IMR-90 (cell line): ENCODE measurements around the gene PRR22. TPM values are rescaled to one million over a fixed set of nuclear protein-coding genes. Genes with fewer than 3 reads are reported as not detected.

Experiments used
- ATAC-seq: fragments of 200-7000 bp; cut with Tn5 transposase; 2 replicates; pipeline ENCODE4 v1.9.1; 2020; ENCODE audit warnings: low read depth, mild to moderate bottlenecking, moderate library complexity
- BruUV-seq: library from RNA; stranded (reverse); fragments of 400-500 nt; replicated peaks from 2 replicates; lab custom pipeline; 2021; lab: Mats Ljungman, UMichigan
- CTCF ChIA-PET: fragments of 300-600 bp; formaldehyde crosslinking; extraction: SDS; loops from one replicate; lab custom pipeline; 2021; ENCODE audit warnings: antibody characterized with exemption; lab: Yijun Ruan, JAX
- POLR2A ChIA-PET: fragments of 300-600 bp; sonication (Branson Sonifier 250); formaldehyde crosslinking; loops from one replicate; lab custom pipeline; 2022; ENCODE audit warnings: antibody characterized with exemption; ENCODE audit not compliant: unreplicated experiment; lab: Charles Lee
- DNase-seq: peaks from one replicate; pipeline ENCODE4 v3.0.0; 2013
- H2AFZ ChIP-seq: replicated peaks from 2 replicates; pipeline ENCODE3; 2013; ENCODE audit warnings: low read length, mild to moderate bottlenecking; ENCODE audit not compliant: poor library complexity
- H2AK5ac ChIP-seq: 2 replicates; pipeline ENCODE4 v1.6.1; 2013; ENCODE audit warnings: low read depth, low read length, inconsistent platforms
- H2AK9ac ChIP-seq: replicated peaks from 2 replicates; pipeline ENCODE3; 2013; ENCODE audit warnings: mild to moderate bottlenecking, low read depth, low read length, moderate library complexity; ENCODE audit not compliant: poor library complexity
- H2BK120ac ChIP-seq: 2 replicates; pipeline ENCODE4 v1.6.1; 2013; ENCODE audit warnings: low read depth, low read length, inconsistent platforms
- H2BK15ac ChIP-seq: 3 replicates; pipeline ENCODE4 v1.6.1; 2013; ENCODE audit warnings: low read depth, low read length, inconsistent platforms
- H2BK20ac ChIP-seq: 2 replicates; pipeline ENCODE4 v1.6.1; 2013; ENCODE audit warnings: low read depth, mild to moderate bottlenecking, inconsistent platforms, low read length, moderate library complexity
- H2BK5ac ChIP-seq: 2 replicates; pipeline ENCODE4 v1.6.1; 2013; ENCODE audit warnings: mild to moderate bottlenecking, low read depth, low read length, inconsistent platforms; ENCODE audit not compliant: poor library complexity, severe bottlenecking
- H3K14ac ChIP-seq: replicated peaks from 2 replicates; pipeline ENCODE4 v1.6.1; 2013; ENCODE audit warnings: low read depth, low read length, inconsistent platforms
- H3K18ac ChIP-seq: 2 replicates; pipeline ENCODE4 v1.6.1; 2013; ENCODE audit warnings: low read depth, low read length, control low read depth
- H3K23ac ChIP-seq: 2 replicates; pipeline ENCODE4 v1.6.1; 2013; ENCODE audit warnings: low read depth, low read length, inconsistent platforms
- H3K27ac ChIP-seq: 2 replicates; pipeline ENCODE4 v1.5.1; 2013; ENCODE audit warnings: mild to moderate bottlenecking, control low read depth, low read length; ENCODE audit not compliant: insufficient read depth
- H3K27me3 ChIP-seq: 2 replicates; pipeline ENCODE4 v1.6.1; 2013; ENCODE audit warnings: low read length; ENCODE audit not compliant: control insufficient read depth, insufficient read depth
- H3K36me3 ChIP-seq: 2 replicates; pipeline ENCODE4 v1.6.1; 2013; ENCODE audit warnings: low read length, mixed read lengths; ENCODE audit not compliant: control insufficient read depth, insufficient read depth
- H3K4ac ChIP-seq: 2 replicates; pipeline ENCODE4 v1.6.1; 2013; ENCODE audit warnings: low read depth, low read length, inconsistent platforms
- H3K4me1 ChIP-seq: 2 replicates; pipeline ENCODE4 v1.6.1; 2013; ENCODE audit warnings: low read length, mixed read lengths; ENCODE audit not compliant: control insufficient read depth, insufficient read depth
- H3K4me2 ChIP-seq: 2 replicates; pipeline ENCODE4 v1.6.1; 2013; ENCODE audit warnings: low read depth, mild to moderate bottlenecking, control low read depth, low read length, moderate library complexity
- H3K4me3 ChIP-seq: 2 replicates; pipeline ENCODE4 v1.5.1; 2013; ENCODE audit warnings: low read depth, mild to moderate bottlenecking, control low read depth, low read length, moderate library complexity; ENCODE audit not compliant: insufficient read depth
- H3K56ac ChIP-seq: 2 replicates; pipeline ENCODE4 v1.6.1; 2013; ENCODE audit warnings: low read length, inconsistent platforms; ENCODE audit not compliant: insufficient read depth; ENCODE audit errors: extremely low read depth
- H3K79me1 ChIP-seq, 2 experiments: 2 replicates each; pipeline ENCODE4 v1.6.1; 2013; ENCODE audit warnings: low read length in 2 of 2, inconsistent platforms in 1 of 2, low read depth in 1 of 2
- H3K9ac ChIP-seq: 2 replicates; pipeline ENCODE4 v1.6.1; 2013; ENCODE audit warnings: low read depth, low read length, control low read depth
- H3K9me1 ChIP-seq: 2 replicates; pipeline ENCODE4 v1.6.1; 2013; ENCODE audit warnings: low read length, inconsistent platforms; ENCODE audit not compliant: insufficient read depth
- H3K9me3 ChIP-seq: 2 replicates; pipeline ENCODE4 v1.6.1; 2013; ENCODE audit warnings: low read length; ENCODE audit not compliant: control insufficient read depth, insufficient read depth
- H4K20me1 ChIP-seq: 2 replicates; pipeline ENCODE4 v1.6.1; 2013; ENCODE audit warnings: low read length, inconsistent platforms; ENCODE audit not compliant: insufficient read depth
- H4K5ac ChIP-seq: 2 replicates; pipeline ENCODE4 v1.6.1; 2013; ENCODE audit warnings: mild to moderate bottlenecking, low read depth, low read length, control low read depth
- H4K8ac ChIP-seq, 2 experiments: 2 replicates each; pipeline ENCODE4 v1.6.1; 2013; ENCODE audit warnings: low read depth in 2 of 2, low read length in 2 of 2, control low read depth in 1 of 2, inconsistent platforms in 1 of 2
- H4K91ac ChIP-seq: 2 replicates; pipeline ENCODE4 v1.6.1; 2013; ENCODE audit warnings: low read depth, low read length, inconsistent platforms; ENCODE audit not compliant: insufficient read depth
- WGBS, 2 experiments: methylation state at CpG; one replicate each; pipeline versions ENCODE4 v1.1.5 to v1.1.7; 2013; ENCODE audit warnings: missing lambda C conversion rate in 2 of 2; ENCODE audit not compliant: insufficient read length in 1 of 2; ENCODE audit errors: extremely low coverage in 2 of 2; 5-methylcytosine and 5-hydroxymethylcytosine counted together
- dilution Hi-C: fragments of 300-500 bp; cut with HindIII; formaldehyde crosslinking; loops from one replicate; pipeline ENCODE4 v1.14.3; 2018; ENCODE audit warnings: low sequenced_read_pairs; ENCODE audit not compliant: unreplicated experiment
- in situ Hi-C: fragments of 300-500 bp; cut with MboI; formaldehyde crosslinking; loops from 3 replicates; pipeline ENCODE4 v1.14.3; 2019; ENCODE audit warnings: low sequenced_read_pairs, inconsistent platforms, mixed read lengths
- intact Hi-C: fragments of 100-400 bp; cut with micrococcal nuclease; formaldehyde crosslinking; loops from 2 replicates; pipeline ENCODE4 v1.10.0; 2022
- polyA plus RNA-seq, 3 experiments: library from polyadenylated mRNA; depleted of rRNA; stranded (reverse); fragments of >200 nt; gene quantifications; 2 replicates each; pipeline ENCODE4 v1.2.3, GENCODE V29; 2012; ENCODE audit warnings: low replicate concordance in 1 of 3
- total RNA-seq: library from RNA; depleted of rRNA; stranded (reverse); fragments of >200 nt; gene quantifications from 2 replicates; pipeline ENCODE4 v1.2.3, GENCODE V29; 2012
- TF ChIP-seq, protein P1 (sequence below): fragments of 150-350 bp; IDR thresholded peaks from 2 replicates; pipeline ENCODE4 v1.6.1; 2017; ENCODE audit warnings: mild to moderate bottlenecking, antibody characterized with exemption, low read length, low read depth

The PRR22 gene
- total and polyA plus RNA-seq, 2 of the 4 experiments (the other 2 are of a cell fraction) = 0.92 TPM; not detected in 1

DNA sequence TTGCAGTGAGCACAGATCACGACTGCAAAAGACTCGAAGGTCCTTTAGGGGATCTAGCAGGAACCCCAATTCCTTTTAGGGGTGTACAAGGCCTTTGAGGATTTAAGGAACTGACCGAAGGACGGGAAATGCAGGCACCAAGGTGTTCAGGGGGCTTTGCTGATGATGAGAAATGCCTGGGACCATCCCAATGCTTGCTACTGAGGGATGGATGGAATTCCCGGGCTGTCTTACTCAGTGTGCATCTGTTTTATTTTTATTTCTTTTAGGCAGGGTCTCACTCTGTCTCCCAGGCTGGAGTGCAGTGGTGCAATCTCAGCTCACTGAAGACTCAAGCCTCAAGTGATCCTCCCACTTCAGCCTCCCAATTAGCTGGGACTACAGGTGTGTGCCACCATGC is 11.3 kb downstream of the PRR22 start:
- Histone ChIP-seq H3K9me3 (no peaks in the 10 kb centered on the region), H2BK5ac (no peak overlapping the region), H2AK5ac (no peak overlapping the region), H4K91ac (peak overlapping the region; percentile 79), H3K79me1 (no peaks in the 10 kb centered on the region), H2AFZ (peak overlapping the region; percentile 1), H2BK120ac (peak overlapping the region; percentile 58), H2BK20ac (peak overlapping the region; percentile 79), H3K9me1 (no peaks in the 10 kb centered on the region), H3K27ac (no peak overlapping the region), H3K4me2 (no peak overlapping the region), H3K18ac (no peak overlapping the region), H3K14ac (0 out of 2 replicates have a peak overlapping the region, but pooled peaks have one; percentile 4), H3K4ac (peak overlapping the region; percentile 75), H3K36me3 (no peaks in the 10 kb centered on the region), H3K56ac (no peak overlapping the region), H3K9ac (no peak overlapping the region), H4K8ac (peak overlapping the region; percentile 67 to 86; a peak in 2 of 4 replicates), H3K27me3 (no peaks in the 10 kb centered on the region), H4K5ac (no peak overlapping the region; the same call in 1 of the 2 replicates), H3K4me3 (no peak overlapping the region), H3K23ac (no peak overlapping the region), H4K20me1 (no peaks in the 10 kb centered on the region), H2AK9ac (peak overlapping the region; percentile 12), H3K4me1 (peaks cover 4% of the 10 kb centered on the region), H2BK15ac (peak overlapping the region; percentile 0; the same call in 2 of the 3 replicates)
- TF ChIP-seq, protein P1, sequence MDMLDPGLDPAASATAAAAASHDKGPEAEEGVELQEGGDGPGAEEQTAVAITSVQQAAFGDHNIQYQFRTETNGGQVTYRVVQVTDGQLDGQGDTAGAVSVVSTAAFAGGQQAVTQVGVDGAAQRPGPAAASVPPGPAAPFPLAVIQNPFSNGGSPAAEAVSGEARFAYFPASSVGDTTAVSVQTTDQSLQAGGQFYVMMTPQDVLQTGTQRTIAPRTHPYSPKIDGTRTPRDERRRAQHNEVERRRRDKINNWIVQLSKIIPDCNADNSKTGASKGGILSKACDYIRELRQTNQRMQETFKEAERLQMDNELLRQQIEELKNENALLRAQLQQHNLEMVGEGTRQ = no peak
- ChIA-PET POLR2A (no interaction called here), CTCF (interaction anchor here (0.6 kb wide), 1 partner anchor 30 kb away, joined by 4 read pairs; no protein-coding TSS in a partner anchor)
- BruUV-seq = no TSS peak
- DNase-seq = no peak
- intact Hi-C loops = loop anchor here (1.0 kb wide), 1 partner anchor 21 kb away; no protein-coding TSS in a partner anchor
- in situ Hi-C loops = no loop called here
- dilution Hi-C loops = no loop called here
- 92% methylated on average over 2 of the region's 5 CpGs; no CpG with 5 or more reads in 1 of the 2 experiments for WGBS, 2 experiments
- ATAC-seq = peak; percentile 12; the same call in 1 of the 2 replicates
